DMS79 (cell line): ENCODE data around the gene ANTXR1.

ENCODE experiments used
- DNase-seq: peaks from one replicate; lab custom pipeline; 2025; lab: John Stamatoyannopoulos, UW

The ANTXR1 gene

GRCh38 chr2:69097891-69098655 lies 85.1 kb downstream of the ANTXR1 start:
- DNase-seq = no peak

- DNase-seq = no peak
Observed at GRCh38 chr2:69099541-69099940, 86.6 kb downstream of the ANTXR1 start.

GRCh38 chr2:69100220-69100723 lies 87.3 kb downstream of the ANTXR1 start:
- DNase-seq = no peak

- no peak for DNase-seq
Observed at GRCh38 chr2:69102041-69102593, 89.1 kb downstream of the ANTXR1 start.

GRCh38 chr2:69103419-69103818 lies 90.4 kb downstream of the ANTXR1 start:
- DNase-seq = no peak

- DNase-seq = no peak
Observed at GRCh38 chr2:69104261-69104660, 91.3 kb downstream of the ANTXR1 start.

GRCh38 chr2:69109255-69109654 lies 96.3 kb downstream of the ANTXR1 start:
- no peak for DNase-seq

GRCh38 chr2:69111076-69111475 lies 98.1 kb downstream of the ANTXR1 start:
- DNase-seq = no peak

GRCh38 chr2:69113627-69114026 lies 100.6 kb downstream of the ANTXR1 start:
- no peak for DNase-seq

- no peak for DNase-seq
Observed at GRCh38 chr2:69114534-69114933, 101.6 kb downstream of the ANTXR1 start.

GRCh38 chr2:69116438-69116837 lies 103.5 kb downstream of the ANTXR1 start:
- no peak for DNase-seq

GRCh38 chr2:69118609-69119008 lies 105.6 kb downstream of the ANTXR1 start:
- DNase-seq = no peak

GRCh38 chr2:69119104-69119894 lies 106.3 kb downstream of the ANTXR1 start:
- DNase-seq = no peak

GRCh38 chr2:69122271-69122670 lies 109.3 kb downstream of the ANTXR1 start:
- DNase-seq = no peak

GRCh38 chr2:69123182-69123581 lies 110.2 kb downstream of the ANTXR1 start:
- DNase-seq = no peak

- no peak for DNase-seq
Observed at GRCh38 chr2:69124343-69124742, 111.4 kb downstream of the ANTXR1 start.

GRCh38 chr2:69125816-69126215 lies 112.8 kb downstream of the ANTXR1 start:
- no peak for DNase-seq

GRCh38 chr2:69126341-69126740 lies 113.4 kb downstream of the ANTXR1 start:
- no peak for DNase-seq

GRCh38 chr2:69131452-69131851 lies 118.5 kb downstream of the ANTXR1 start:
- no peak for DNase-seq

GRCh38 chr2:69131983-69132675 lies 119.2 kb downstream of the ANTXR1 start:
- DNase-seq = no peak

- no peak for DNase-seq
Observed at GRCh38 chr2:69132960-69133590, 120.1 kb downstream of the ANTXR1 start.

- DNase-seq = no peak
Observed at GRCh38 chr2:69133898-69134297, 120.9 kb downstream of the ANTXR1 start.
